HCT116 (cell line): ENCODE data around the gene ETS1. TPM values are rescaled to one million over a fixed set of nuclear protein-coding genes. Genes with fewer than 3 reads are reported as not detected.

Source experiments
- ATAC-seq: fragments of 200-7000 bp; cut with Tn5 transposase; 2 replicates; pipeline ENCODE4 v1.9.1; 2020; ENCODE audit warnings: mild to moderate bottlenecking, moderate library complexity
- BruUV-seq: library from RNA; stranded (reverse); fragments of 400-500 nt; replicated peaks from 2 replicates; lab custom pipeline; 2021; lab: Mats Ljungman, UMichigan
- CTCF ChIA-PET: fragments of 300-600 bp; sonication (Branson Sonifier 250); formaldehyde crosslinking; loops from one replicate; lab custom pipeline; 2021; ENCODE audit warnings: antibody characterized with exemption; lab: Charles Lee
- POLR2A ChIA-PET: fragments of 300-600, 350-600 bp; sonication (Branson Sonifier 250); formaldehyde crosslinking; loops from one replicate; lab custom pipeline; 2021; ENCODE audit warnings: antibody characterized with exemption; lab: Charles Lee
- RAD21 ChIA-PET, 2 experiments: fragments of 300-600 bp; sonication (Branson Sonifier 250); formaldehyde crosslinking; loops; one replicate each; lab custom pipeline; 2023; ENCODE audit warnings: low total read pairs in 2 of 2; ENCODE audit not compliant: uncharacterized antibody in 2 of 2, unreplicated experiment in 2 of 2, low non-redundant PET in 1 of 2; lab: Charles Lee
- DNase-seq: peaks from one replicate; pipeline ENCODE4 v3.0.0-alpha.2; 2010; ENCODE audit warnings: low read depth, low spot score
- H2AFZ ChIP-seq: fragments of 200-600 bp; shearing (Covaris generic), sonication (generic); 2 replicates; pipeline ENCODE4 v1.6.1; 2017; ENCODE audit warnings: low read depth, mixed run types, mixed read lengths, antibody characterized with exemption, low read length; ENCODE audit not compliant: poor library complexity, severe bottlenecking
- H3K27ac ChIP-seq: 2 replicates; pipeline ENCODE4 v1.5.1; 2012; ENCODE audit warnings: low read depth, low read length
- H3K27me3 ChIP-seq: fragments of 200-600 bp; sonication (generic); 2 replicates; pipeline ENCODE4 v1.6.1; 2016; ENCODE audit warnings: mixed run types, low read length, mixed read lengths; ENCODE audit not compliant: insufficient read depth
- H3K36me3 ChIP-seq, 2 experiments: fragments of 200-500 bp in 1 of 2; fragments of 200-600 bp in 1 of 2; sonication (Bioruptor generic) in 1 of 2; sonication (generic) in 1 of 2; 2 replicates each; pipeline versions ENCODE4 v1.5.1 to v1.6.1; 2014 to 2016; ENCODE audit warnings: low read length in 2 of 2, inconsistent platforms in 1 of 2, mixed read lengths in 1 of 2, mixed run types in 1 of 2; ENCODE audit not compliant: insufficient read depth in 2 of 2, control insufficient read depth in 1 of 2
- H3K4me1 ChIP-seq, 2 experiments: fragments of 200-600 bp in 1 of 2; sonication (generic) in 1 of 2; 2 replicates each; pipeline versions ENCODE4 v1.5.1 to v1.6.1; 2012 to 2017; ENCODE audit warnings: low read length in 2 of 2, inconsistent platforms in 1 of 2, mild to moderate bottlenecking in 1 of 2, mixed read lengths in 1 of 2, mixed run types in 1 of 2, moderate library complexity in 1 of 2; ENCODE audit not compliant: insufficient read depth in 2 of 2, control insufficient read depth in 1 of 2
- H3K4me2 ChIP-seq: fragments of 200-600 bp; sonication (generic); 2 replicates; pipeline ENCODE4 v1.6.1; 2017; ENCODE audit warnings: mixed run types, low read length, mixed read lengths
- H3K4me3 ChIP-seq, 2 experiments: fragments of 200-600 bp in 1 of 2; sonication (generic) in 1 of 2; replicated peaks in 1 of 2; 2 replicates each; pipeline ENCODE4 v1.5.1; 2011 to 2016; ENCODE audit warnings: low read length in 2 of 2, control low read depth in 1 of 2, low read depth in 1 of 2, mild to moderate bottlenecking in 1 of 2, mixed read lengths in 1 of 2, mixed run types in 1 of 2
- H3K79me2 ChIP-seq: fragments of 200-600 bp; sonication (generic); 2 replicates; pipeline ENCODE4 v1.6.1; 2017; ENCODE audit warnings: mild to moderate bottlenecking, mixed run types, low read length, moderate library complexity, mixed read lengths; ENCODE audit not compliant: insufficient read depth
- H3K9ac ChIP-seq: fragments of 200-600 bp; sonication (generic); 2 replicates; pipeline ENCODE4 v1.6.1; 2016; ENCODE audit warnings: low read length, mixed read lengths
- H3K9me2 ChIP-seq: fragments of 200-600 bp; sonication (generic), shearing (Covaris generic); 2 replicates; pipeline ENCODE4 v1.6.1; 2017; ENCODE audit warnings: mixed run types, mild to moderate bottlenecking, moderate library complexity; ENCODE audit not compliant: insufficient read depth
- H3K9me3 ChIP-seq, 2 experiments: fragments of 200-500 bp in 1 of 2; fragments of 200-600 bp in 1 of 2; sonication (Bioruptor generic) in 1 of 2; sonication (generic) in 1 of 2; 2 replicates each; pipeline ENCODE4 v1.6.1; 2014 to 2017; ENCODE audit warnings: low read length in 2 of 2, mixed read lengths in 2 of 2, inconsistent platforms in 1 of 2, low read depth in 1 of 2, mild to moderate bottlenecking in 1 of 2, mixed run types in 1 of 2, moderate library complexity in 1 of 2; ENCODE audit not compliant: control insufficient read depth in 1 of 2, insufficient read depth in 1 of 2
- H4K20me1 ChIP-seq: fragments of 200-600 bp; sonication (generic), shearing (Covaris generic); 2 replicates; pipeline ENCODE4 v1.6.1; 2017; ENCODE audit warnings: mixed run types, mild to moderate bottlenecking, moderate library complexity; ENCODE audit not compliant: insufficient read depth
- CBX3 ChIP-seq: IDR thresholded peaks from 2 replicates; pipeline ENCODE4 v1.6.1; 2012; ENCODE audit warnings: low read depth
- CEBPB ChIP-seq: IDR thresholded peaks from 2 replicates; pipeline ENCODE4 v1.6.1; 2012; ENCODE audit warnings: low read depth
- EGR1 ChIP-seq: IDR thresholded peaks from 2 replicates; pipeline ENCODE4 v1.6.1; 2012; ENCODE audit warnings: low read depth
- EZH2 ChIP-seq: fragments of 200-600 bp; sonication (generic); IDR thresholded peaks from 2 replicates; pipeline ENCODE4 v1.6.1; 2017; ENCODE audit warnings: antibody characterized with exemption, mixed run types
- JUND ChIP-seq: IDR thresholded peaks from 2 replicates; pipeline ENCODE4 v1.6.1; 2012
- POLR2A ChIP-seq: IDR thresholded peaks from 2 replicates; pipeline ENCODE4 v1.7.0; 2011; ENCODE audit warnings: borderline replicate concordance; ENCODE audit not compliant: insufficient read depth, insufficient read length; ENCODE audit errors: extremely low read depth
- POLR2AphosphoS5 ChIP-seq: IDR thresholded peaks from 2 replicates; pipeline ENCODE4 v1.6.1; 2011; ENCODE audit warnings: mild to moderate bottlenecking, low read depth, low read length, moderate library complexity
- SIN3A ChIP-seq: IDR thresholded peaks from 2 replicates; pipeline ENCODE4 v1.6.1; 2012; ENCODE audit warnings: low read depth
- SRF ChIP-seq: IDR thresholded peaks from 2 replicates; pipeline ENCODE4 v1.6.1; 2012; ENCODE audit warnings: low read depth
- TCF7L2 ChIP-seq: IDR thresholded peaks from 2 replicates; pipeline ENCODE4 v1.7.0; 2011; ENCODE audit warnings: borderline replicate concordance, inconsistent platforms; ENCODE audit not compliant: insufficient read depth, insufficient read length; ENCODE audit errors: extremely low read depth
- YY1 ChIP-seq: IDR thresholded peaks from 2 replicates; pipeline ENCODE4 v1.6.1; 2011; ENCODE audit warnings: low read length, low read depth, moderate library complexity, mild to moderate bottlenecking; ENCODE audit not compliant: insufficient replicate concordance; ENCODE audit errors: extremely low read depth
- ZFX ChIP-seq: fragments of 450-650 bp; IDR thresholded peaks from 2 replicates; pipeline ENCODE4 v1.6.1; 2017
- intact Hi-C: fragments of 100-400 bp; cut with micrococcal nuclease; formaldehyde crosslinking; loops from 2 replicates; pipeline ENCODE4 v1.10.0; 2022
- total RNA-seq: library from RNA; stranded (reverse); gene quantifications from one replicate; pipeline ENCODE4 v1.2.1, GENCODE V29; 2021; ENCODE audit not compliant: unreplicated experiment
- TF ChIP-seq, protein P1 (sequence below): IDR thresholded peaks from 2 replicates; pipeline ENCODE4 v1.6.1; 2012; ENCODE audit warnings: low read depth
- TF ChIP-seq, protein P2 (sequence below): IDR thresholded peaks from 2 replicates; pipeline ENCODE4 v1.6.1; 2012
- TF ChIP-seq, protein P3 (sequence below): IDR thresholded peaks from 2 replicates; pipeline ENCODE4 v1.6.1; 2012
- TF ChIP-seq, protein P4 (sequence below): IDR thresholded peaks from 2 replicates; pipeline ENCODE4 v1.6.1; 2011; ENCODE audit warnings: mild to moderate bottlenecking, low read length, moderate library complexity; ENCODE audit not compliant: insufficient replicate concordance; ENCODE audit errors: extremely low read depth

ETS1 gene
- total RNA-seq, 1 experiment from 2014 or later, result 9.2 TPM

DNA sequence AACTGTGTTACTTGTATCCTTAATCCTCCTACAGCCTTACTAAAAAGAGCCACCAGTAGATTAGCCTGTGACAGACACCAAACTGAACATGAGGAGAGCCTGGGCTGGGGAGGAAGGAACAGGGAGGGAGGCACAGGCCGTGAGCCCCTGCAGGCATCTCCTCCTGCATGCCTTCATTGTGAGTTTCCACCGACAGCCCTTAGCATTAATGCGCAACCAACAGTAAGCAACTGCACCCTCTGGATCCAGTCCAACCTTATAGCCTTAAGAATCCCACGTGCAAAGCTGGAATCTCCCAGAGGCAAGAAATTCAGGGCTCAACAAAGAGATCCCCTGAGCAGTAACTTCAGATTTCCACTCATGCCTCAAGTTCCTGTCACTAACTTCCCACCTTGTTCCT is 84.6 kb downstream of the ETS1 start (continued):
- TF ChIP-seq, protein P1, sequence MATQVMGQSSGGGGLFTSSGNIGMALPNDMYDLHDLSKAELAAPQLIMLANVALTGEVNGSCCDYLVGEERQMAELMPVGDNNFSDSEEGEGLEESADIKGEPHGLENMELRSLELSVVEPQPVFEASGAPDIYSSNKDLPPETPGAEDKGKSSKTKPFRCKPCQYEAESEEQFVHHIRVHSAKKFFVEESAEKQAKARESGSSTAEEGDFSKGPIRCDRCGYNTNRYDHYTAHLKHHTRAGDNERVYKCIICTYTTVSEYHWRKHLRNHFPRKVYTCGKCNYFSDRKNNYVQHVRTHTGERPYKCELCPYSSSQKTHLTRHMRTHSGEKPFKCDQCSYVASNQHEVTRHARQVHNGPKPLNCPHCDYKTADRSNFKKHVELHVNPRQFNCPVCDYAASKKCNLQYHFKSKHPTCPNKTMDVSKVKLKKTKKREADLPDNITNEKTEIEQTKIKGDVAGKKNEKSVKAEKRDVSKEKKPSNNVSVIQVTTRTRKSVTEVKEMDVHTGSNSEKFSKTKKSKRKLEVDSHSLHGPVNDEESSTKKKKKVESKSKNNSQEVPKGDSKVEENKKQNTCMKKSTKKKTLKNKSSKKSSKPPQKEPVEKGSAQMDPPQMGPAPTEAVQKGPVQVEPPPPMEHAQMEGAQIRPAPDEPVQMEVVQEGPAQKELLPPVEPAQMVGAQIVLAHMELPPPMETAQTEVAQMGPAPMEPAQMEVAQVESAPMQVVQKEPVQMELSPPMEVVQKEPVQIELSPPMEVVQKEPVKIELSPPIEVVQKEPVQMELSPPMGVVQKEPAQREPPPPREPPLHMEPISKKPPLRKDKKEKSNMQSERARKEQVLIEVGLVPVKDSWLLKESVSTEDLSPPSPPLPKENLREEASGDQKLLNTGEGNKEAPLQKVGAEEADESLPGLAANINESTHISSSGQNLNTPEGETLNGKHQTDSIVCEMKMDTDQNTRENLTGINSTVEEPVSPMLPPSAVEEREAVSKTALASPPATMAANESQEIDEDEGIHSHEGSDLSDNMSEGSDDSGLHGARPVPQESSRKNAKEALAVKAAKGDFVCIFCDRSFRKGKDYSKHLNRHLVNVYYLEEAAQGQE, result no peak
- no peak for TF ChIP-seq YY1
- TF ChIP-seq EZH2, result no peak
- TF ChIP-seq CEBPB, result no peak
- TF ChIP-seq EGR1, result no peak
- TF ChIP-seq, protein P2, sequence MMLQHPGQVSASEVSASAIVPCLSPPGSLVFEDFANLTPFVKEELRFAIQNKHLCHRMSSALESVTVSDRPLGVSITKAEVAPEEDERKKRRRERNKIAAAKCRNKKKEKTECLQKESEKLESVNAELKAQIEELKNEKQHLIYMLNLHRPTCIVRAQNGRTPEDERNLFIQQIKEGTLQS, result no peak
- TF ChIP-seq TCF7L2, result no peak
- TF ChIP-seq POLR2A, result no peak
- no peak for TF ChIP-seq POLR2AphosphoS5
- no peak for TF ChIP-seq JUND

DNA sequence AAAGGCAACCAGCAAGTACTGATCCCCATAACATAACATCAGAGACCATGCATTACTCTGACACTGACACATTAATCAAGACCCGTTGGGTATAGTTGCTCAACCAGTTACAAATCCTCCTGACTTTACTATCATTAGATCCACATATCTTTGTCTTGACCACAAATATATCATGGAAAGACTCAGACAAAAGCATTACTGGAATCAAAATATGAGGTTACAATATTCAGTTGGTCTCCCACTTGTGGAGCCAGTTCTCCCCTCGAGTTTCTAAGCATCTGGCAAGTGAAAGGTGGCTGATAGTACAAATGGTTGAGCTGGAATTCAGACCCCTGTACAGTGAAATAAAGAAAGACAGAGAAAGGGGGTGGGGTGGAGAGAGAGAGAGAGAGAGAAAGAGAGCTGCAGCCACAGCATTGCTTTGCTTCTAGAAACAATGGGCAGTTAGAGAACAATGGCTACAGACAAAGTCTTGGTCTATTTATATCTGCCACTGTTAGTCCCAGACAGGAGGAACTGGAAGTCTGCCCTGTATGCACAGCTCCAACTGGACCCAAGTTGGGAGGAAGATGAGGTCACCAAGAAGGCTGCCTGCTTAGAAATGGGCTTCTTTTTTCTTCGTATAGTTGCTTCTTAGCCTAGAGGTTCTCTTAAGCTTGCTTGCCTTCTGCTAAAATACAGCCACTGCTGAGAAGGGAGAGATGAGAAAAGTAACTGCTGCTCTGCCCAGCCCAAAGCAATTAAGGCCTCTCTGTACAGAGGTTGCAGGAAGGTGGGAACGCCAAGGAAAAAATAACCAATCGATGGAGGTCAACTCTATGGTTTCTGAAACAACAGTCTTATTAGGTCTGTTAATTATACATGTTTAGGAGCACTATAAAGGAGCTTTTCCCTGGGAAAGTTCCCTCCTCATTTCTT is 85.5 kb downstream of the ETS1 start:
- H3K9me2 ChIP-seq, result no peaks in the 10 kb centered on the region
- no peaks in the 10 kb centered on the region for H3K9me3 ChIP-seq
- H3K4me2 ChIP-seq, result no peak overlapping the region
- DNase-seq (no peak), ATAC-seq (no peak)
- H2AFZ ChIP-seq, result no peak overlapping the region
- ChIA-PET CTCF (no interaction called here), RAD21 (no interaction called here), POLR2A (no interaction called here)
- no peaks in the 10 kb centered on the region for H3K36me3 ChIP-seq
- no peaks in the 10 kb centered on the region for H3K79me2 ChIP-seq
- no peaks in the 10 kb centered on the region for H4K20me1 ChIP-seq
- H3K4me3 ChIP-seq, result no peak overlapping the region
- no peaks in the 10 kb centered on the region for H3K27me3 ChIP-seq
- no peak overlapping the region for H3K9ac ChIP-seq
- H3K4me1 ChIP-seq, result peaks cover 8 to 46% of the 10 kb centered on the region in 2 experiments; a peak in 3 of 4 replicates
- no peak for TF ChIP-seq EZH2
- no peak for TF ChIP-seq JUND
- TF ChIP-seq YY1, result no peak
- TF ChIP-seq ZFX, result no peak
- TF ChIP-seq CBX3, result no peak
- no peak for TF ChIP-seq SIN3A
- TF ChIP-seq, protein P3, sequence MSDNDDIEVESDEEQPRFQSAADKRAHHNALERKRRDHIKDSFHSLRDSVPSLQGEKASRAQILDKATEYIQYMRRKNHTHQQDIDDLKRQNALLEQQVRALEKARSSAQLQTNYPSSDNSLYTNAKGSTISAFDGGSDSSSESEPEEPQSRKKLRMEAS, result no peak
- no peak for TF ChIP-seq CEBPB
- TF ChIP-seq SRF, result no peak
- TF ChIP-seq, protein P4, sequence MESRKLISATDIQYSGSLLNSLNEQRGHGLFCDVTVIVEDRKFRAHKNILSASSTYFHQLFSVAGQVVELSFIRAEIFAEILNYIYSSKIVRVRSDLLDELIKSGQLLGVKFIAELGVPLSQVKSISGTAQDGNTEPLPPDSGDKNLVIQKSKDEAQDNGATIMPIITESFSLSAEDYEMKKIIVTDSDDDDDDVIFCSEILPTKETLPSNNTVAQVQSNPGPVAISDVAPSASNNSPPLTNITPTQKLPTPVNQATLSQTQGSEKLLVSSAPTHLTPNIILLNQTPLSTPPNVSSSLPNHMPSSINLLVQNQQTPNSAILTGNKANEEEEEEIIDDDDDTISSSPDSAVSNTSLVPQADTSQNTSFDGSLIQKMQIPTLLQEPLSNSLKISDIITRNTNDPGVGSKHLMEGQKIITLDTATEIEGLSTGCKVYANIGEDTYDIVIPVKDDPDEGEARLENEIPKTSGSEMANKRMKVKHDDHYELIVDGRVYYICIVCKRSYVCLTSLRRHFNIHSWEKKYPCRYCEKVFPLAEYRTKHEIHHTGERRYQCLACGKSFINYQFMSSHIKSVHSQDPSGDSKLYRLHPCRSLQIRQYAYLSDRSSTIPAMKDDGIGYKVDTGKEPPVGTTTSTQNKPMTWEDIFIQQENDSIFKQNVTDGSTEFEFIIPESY, result no peak
- no peak overlapping the region for H3K27ac ChIP-seq
- intact Hi-C loops, result no loop called here
- no TSS peak for BruUV-seq
